Endothelial cell of umbilical vein (primary cell): ENCODE measurements around the gene PGP. TPM values are rescaled to one million over a fixed set of nuclear protein-coding genes. Genes with fewer than 3 reads are reported as not detected.

Experiments used
- BruUV-seq: library from RNA; stranded (reverse); fragments of 400-500 nt; replicated peaks from 2 replicates; lab custom pipeline; 2021; lab: Mats Ljungman, UMichigan
- CTCF ChIA-PET: fragments of 300-600, 350-600 bp; sonication (Branson Sonifier 250); formaldehyde crosslinking; loops from one replicate; lab custom pipeline; 2021; ENCODE audit warnings: antibody characterized with exemption, inconsistent platforms; lab: Charles Lee
- POLR2A ChIA-PET: fragments of 300-600, 350-600 bp; sonication (Branson Sonifier 250); formaldehyde crosslinking; loops from one replicate; lab custom pipeline; 2021; ENCODE audit warnings: antibody characterized with exemption, inconsistent platforms; lab: Charles Lee
- DNase-seq: peaks from one replicate; pipeline ENCODE4 v3.0.0-alpha.2; 2011; ENCODE audit warnings: low read depth, low spot score
- FAIRE-seq: peaks from 2 replicates; lab custom pipeline; 2011; peaks lifted over from hg19 to GRCh38; lab: Jason Lieb, UNC
- H2AFZ ChIP-seq: 2 replicates; pipeline ENCODE4 v1.6.0; 2012; ENCODE audit warnings: low read depth, low read length, control low read depth, inconsistent platforms
- H3K27ac ChIP-seq: 2 replicates; pipeline ENCODE4 v1.5.1; 2011; ENCODE audit warnings: low read depth, mild to moderate bottlenecking, control low read depth, low read length, moderate library complexity; ENCODE audit not compliant: insufficient read depth
- H3K27me3 ChIP-seq, 2 experiments: 2 replicates each; pipeline versions ENCODE4 v1.6.0 to v1.6.1; 2011; ENCODE audit warnings: low read length in 2 of 2, mixed read lengths in 1 of 2; ENCODE audit not compliant: control insufficient read depth in 2 of 2, insufficient read depth in 2 of 2
- H3K36me3 ChIP-seq, 2 experiments: 2 replicates in 1 of 2; 3 replicates in 1 of 2; pipeline ENCODE4 v1.5.1; 2011; ENCODE audit warnings: low read length in 2 of 2, mild to moderate bottlenecking in 1 of 2, moderate library complexity in 1 of 2; ENCODE audit not compliant: control insufficient read depth in 2 of 2, insufficient read depth in 2 of 2; ENCODE audit errors: extremely low read depth in 1 of 2
- H3K4me1 ChIP-seq: 3 replicates; pipeline ENCODE4 v1.5.1; 2011; ENCODE audit warnings: mild to moderate bottlenecking, low read length; ENCODE audit not compliant: control insufficient read depth, insufficient read depth; ENCODE audit errors: extremely low read depth
- H3K4me2 ChIP-seq: 2 replicates; pipeline ENCODE4 v1.6.1; 2011; ENCODE audit warnings: low read length, control low read depth, mixed read lengths; ENCODE audit not compliant: insufficient read depth
- H3K4me3 ChIP-seq, 3 experiments: fragments of 200-600 bp in 1 of 3; sonication (generic), shearing (Covaris generic) in 1 of 3; replicated peaks in 1 of 3; 2 replicates each; pipeline ENCODE4 v1.5.1; 2011 to 2016; ENCODE audit warnings: control low read depth in 3 of 3, low read length in 3 of 3, mild to moderate bottlenecking in 2 of 3, inconsistent platforms in 1 of 3, low read depth in 1 of 3, moderate library complexity in 1 of 3; ENCODE audit not compliant: insufficient read depth in 1 of 3
- H3K79me2 ChIP-seq: 2 replicates; pipeline ENCODE4 v1.6.0; 2012; ENCODE audit warnings: low read length, inconsistent platforms; ENCODE audit not compliant: control insufficient read depth, insufficient read depth
- H3K9ac ChIP-seq: replicated peaks from 2 replicates; pipeline ENCODE3; 2011; ENCODE audit warnings: low read length, control low read depth; ENCODE audit not compliant: insufficient read depth; ENCODE audit errors: extremely low read depth
- H3K9me1 ChIP-seq: replicated peaks from 3 replicates; pipeline ENCODE4 v1.6.0; 2011; ENCODE audit warnings: mild to moderate bottlenecking, low read length; ENCODE audit not compliant: control insufficient read depth, insufficient read depth; ENCODE audit errors: extremely low read depth
- H3K9me3 ChIP-seq: replicated peaks from 2 replicates; pipeline ENCODE4 v1.5.1; 2012; ENCODE audit warnings: low read length, inconsistent platforms; ENCODE audit not compliant: control insufficient read depth, insufficient read depth
- H4K20me1 ChIP-seq: replicated peaks from 2 replicates; pipeline ENCODE3; 2011; ENCODE audit warnings: mild to moderate bottlenecking, low read length; ENCODE audit not compliant: control insufficient read depth, insufficient read depth; ENCODE audit errors: extremely low read depth
- CTCF ChIP-seq, 2 donors: IDR thresholded peaks; 1 replicate in 1 of 2; 2 replicates in 1 of 2; pipeline ENCODE4 v1.5.1; 2011; ENCODE audit warnings: low read length in 2 of 2, mild to moderate bottlenecking in 2 of 2, moderate library complexity in 2 of 2, control low read depth in 1 of 2, inconsistent platforms in 1 of 2, low read depth in 1 of 2; ENCODE audit not compliant: insufficient read depth in 1 of 2; ENCODE audit errors: extremely low read depth in 1 of 2
- EZH2 ChIP-seq: IDR thresholded peaks from 2 replicates; pipeline ENCODE4 v1.6.1; 2012; ENCODE audit warnings: borderline replicate concordance, low read depth, mild to moderate bottlenecking, moderate library complexity, low read length, inconsistent platforms; ENCODE audit not compliant: severe bottlenecking
- FOS ChIP-seq: IDR thresholded peaks from 2 replicates; pipeline ENCODE4 v1.6.1; 2011; ENCODE audit warnings: mild to moderate bottlenecking, low read length, moderate library complexity, borderline replicate concordance; ENCODE audit not compliant: insufficient read depth
- JUN ChIP-seq: IDR thresholded peaks from 2 replicates; pipeline ENCODE4 v1.6.1; 2011; ENCODE audit warnings: borderline replicate concordance, low read depth; ENCODE audit not compliant: insufficient read length, insufficient read depth
- MYC ChIP-seq: IDR thresholded peaks from one replicate; pipeline ENCODE4 v1.6.1; 2011; ENCODE audit warnings: mild to moderate bottlenecking, low read depth, low read length
- POLR2A ChIP-seq: IDR thresholded peaks from 2 replicates; pipeline ENCODE4 v1.6.1; 2012; ENCODE audit warnings: low read depth, mild to moderate bottlenecking, control low read depth, low read length
- POLR2AphosphoS5 ChIP-seq: IDR thresholded peaks from 2 replicates; pipeline ENCODE4 v1.6.1; 2012; ENCODE audit warnings: low read depth, mild to moderate bottlenecking, control low read depth, low read length, moderate library complexity; ENCODE audit not compliant: insufficient read depth
- dilution Hi-C: fragments of 300-500 bp; cut with MboI; formaldehyde crosslinking; loops from one replicate; pipeline ENCODE4 v1.15.0; 2019; ENCODE audit warnings: low sequenced_read_pairs; ENCODE audit not compliant: extremely low pct_ligation_motif_present
- intact Hi-C: fragments of 100-400 bp; cut with micrococcal nuclease; formaldehyde crosslinking; loops from one replicate; pipeline ENCODE4 v1.10.0; 2022
- polyA plus RNA-seq, 4 experiments: library from polyadenylated mRNA; depleted of rRNA in 3 of 4; stranded (reverse) in 3 of 4; unstranded in 1 of 4; fragments of >200 nt; gene quantifications; 2 replicates each; pipeline versions ENCODE4 v1.2.1 to v1.2.3, GENCODE V29; 2011 to 2012; ENCODE audit warnings: missing spikeins in 1 of 4
- total RNA-seq: library from RNA; stranded (reverse); gene quantifications from 2 replicates; pipeline ENCODE4 v1.2.3, GENCODE V29; 2021

Gene PGP
- total and polyA plus RNA-seq, 2 donors (not counting 3 experiments of a cell fraction or from before 2014, with no cell fraction given), result 28.5 to 29.6 TPM

GRCh38 chr16:2250652-2251295 is 36.1 kb upstream of the PGP start:
- intact Hi-C loops (loop anchor here (1.0 to 5.0 kb wide), 7 partner anchors 18 to 245 kb away; partner anchors contain the start of genes CASKIN1, E4F1, RNPS1 and TBC1D24), dilution Hi-C loops (no loop called here)
- H3K9me3 ChIP-seq, result no peaks in the 10 kb centered on the region
- H3K36me3 ChIP-seq, result peaks cover 9 to 21% of the 10 kb centered on the region in 2 experiments
- peak overlapping the region; percentile 72 for H3K9ac ChIP-seq
- peak overlapping the region; percentile 24 for H2AFZ ChIP-seq
- peak overlapping the region; percentile 82 for H3K4me2 ChIP-seq
- BruUV-seq, result TSS peak; percentile 9
- H4K20me1 ChIP-seq, result no peaks in the 10 kb centered on the region
- H3K4me1 ChIP-seq, result peaks cover 13% of the 10 kb centered on the region
- H3K4me3 ChIP-seq, result peak overlapping the region; percentile 67 to 95 (median 75)
- ChIA-PET CTCF (interaction anchor here (0.6 to 2.8 kb wide), 23 partner anchors 8 to 251 kb away, joined by 3 to 17 read pairs (median 7); partner anchors contain the start of genes CASKIN1, DNASE1L2, NTHL1 and PGP), POLR2A (interaction anchor here (1.2 to 1.9 kb wide), 3 partner anchors 18 to 103 kb away, joined by 4 to 12 read pairs (median 6); partner anchors contain the start of gene TRAF7)
- FAIRE-seq, result peak; percentile 44
- H3K79me2 ChIP-seq, result peaks cover 9% of the 10 kb centered on the region
- no peaks in the 10 kb centered on the region for H3K27me3 ChIP-seq
- no peaks in the 10 kb centered on the region for H3K9me1 ChIP-seq
- DNase-seq, result peak; percentile 7
- no peak for TF ChIP-seq CTCF (IDR thresholded peaks at IDR 0.05; ENCODE audit: extremely low read depth in 1 of 2, insufficient read depth in 1 of 2, low read depth in 1 of 2, low read length in 2 of 2)
- TF ChIP-seq POLR2AphosphoS5, result no peak
- TF ChIP-seq MYC, result no peak
- no peak for TF ChIP-seq POLR2A
- TF ChIP-seq EZH2, result no peak
- no peak for TF ChIP-seq FOS
- no peak for TF ChIP-seq JUN
- peak overlapping the region; percentile 27 for H3K27ac ChIP-seq
